Ishikawa (cell line): ENCODE data around the gene GALNT13.

Experiments used
- CEBPB ChIP-seq: IDR thresholded peaks from 2 replicates; pipeline ENCODE4 v1.6.1; 2012
- CREB1 ChIP-seq: IDR thresholded peaks from 2 replicates; pipeline ENCODE4 v1.6.1; 2012; ENCODE audit warnings: low read depth
- EGR1 ChIP-seq: IDR thresholded peaks from 2 replicates; pipeline ENCODE4 v1.6.1; 2012
- EP300 ChIP-seq: IDR thresholded peaks from 2 replicates; pipeline ENCODE4 v1.6.1; 2012; ENCODE audit warnings: borderline replicate concordance
- FOXM1 ChIP-seq: IDR thresholded peaks from 2 replicates; pipeline ENCODE4 v1.6.1; 2012; ENCODE audit warnings: low read depth, borderline replicate concordance
- MAX ChIP-seq: IDR thresholded peaks from 2 replicates; pipeline ENCODE4 v1.6.1; 2012
- NFIC ChIP-seq: IDR thresholded peaks from 2 replicates; pipeline ENCODE4 v1.6.1; 2012
- RAD21 ChIP-seq: IDR thresholded peaks from 2 replicates; pipeline ENCODE4 v1.6.1; 2012; ENCODE audit warnings: low read depth
- TAF1 ChIP-seq: IDR thresholded peaks from 2 replicates; pipeline ENCODE4 v1.6.1; 2012; ENCODE audit warnings: low read depth, mild to moderate bottlenecking
- TCF12 ChIP-seq: IDR thresholded peaks from 2 replicates; pipeline ENCODE4 v1.6.1; 2012; ENCODE audit warnings: low read depth
- TEAD4 ChIP-seq: IDR thresholded peaks from 2 replicates; pipeline ENCODE4 v1.6.1; 2012
- YY1 ChIP-seq: IDR thresholded peaks from 2 replicates; pipeline ENCODE4 v1.6.1; 2012; ENCODE audit warnings: low read depth
- ZBTB7A ChIP-seq: IDR thresholded peaks from 2 replicates; pipeline ENCODE4 v1.6.1; 2012; ENCODE audit warnings: low read depth
- TF ChIP-seq, protein P1 (sequence below): IDR thresholded peaks from 2 replicates; pipeline ENCODE4 v1.6.1; 2012
- TF ChIP-seq, protein P2 (sequence below): IDR thresholded peaks from 2 replicates; pipeline ENCODE4 v1.6.1; 2012; ENCODE audit warnings: low read depth, mild to moderate bottlenecking

GALNT13 gene

GRCh38 chr2:154452906-154453493 lies 581.3 kb downstream of the GALNT13 start:
- no peak for TF ChIP-seq NFIC
- TF ChIP-seq FOXM1 = no peak
- TF ChIP-seq, protein P1, sequence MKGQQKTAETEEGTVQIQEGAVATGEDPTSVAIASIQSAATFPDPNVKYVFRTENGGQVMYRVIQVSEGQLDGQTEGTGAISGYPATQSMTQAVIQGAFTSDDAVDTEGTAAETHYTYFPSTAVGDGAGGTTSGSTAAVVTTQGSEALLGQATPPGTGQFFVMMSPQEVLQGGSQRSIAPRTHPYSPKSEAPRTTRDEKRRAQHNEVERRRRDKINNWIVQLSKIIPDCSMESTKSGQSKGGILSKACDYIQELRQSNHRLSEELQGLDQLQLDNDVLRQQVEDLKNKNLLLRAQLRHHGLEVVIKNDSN = no peak
- TF ChIP-seq TAF1 = no peak
- no peak for TF ChIP-seq MAX
- peak; percentile 55 for TF ChIP-seq RAD21
- no peak for TF ChIP-seq TEAD4
- TF ChIP-seq, protein P2, sequence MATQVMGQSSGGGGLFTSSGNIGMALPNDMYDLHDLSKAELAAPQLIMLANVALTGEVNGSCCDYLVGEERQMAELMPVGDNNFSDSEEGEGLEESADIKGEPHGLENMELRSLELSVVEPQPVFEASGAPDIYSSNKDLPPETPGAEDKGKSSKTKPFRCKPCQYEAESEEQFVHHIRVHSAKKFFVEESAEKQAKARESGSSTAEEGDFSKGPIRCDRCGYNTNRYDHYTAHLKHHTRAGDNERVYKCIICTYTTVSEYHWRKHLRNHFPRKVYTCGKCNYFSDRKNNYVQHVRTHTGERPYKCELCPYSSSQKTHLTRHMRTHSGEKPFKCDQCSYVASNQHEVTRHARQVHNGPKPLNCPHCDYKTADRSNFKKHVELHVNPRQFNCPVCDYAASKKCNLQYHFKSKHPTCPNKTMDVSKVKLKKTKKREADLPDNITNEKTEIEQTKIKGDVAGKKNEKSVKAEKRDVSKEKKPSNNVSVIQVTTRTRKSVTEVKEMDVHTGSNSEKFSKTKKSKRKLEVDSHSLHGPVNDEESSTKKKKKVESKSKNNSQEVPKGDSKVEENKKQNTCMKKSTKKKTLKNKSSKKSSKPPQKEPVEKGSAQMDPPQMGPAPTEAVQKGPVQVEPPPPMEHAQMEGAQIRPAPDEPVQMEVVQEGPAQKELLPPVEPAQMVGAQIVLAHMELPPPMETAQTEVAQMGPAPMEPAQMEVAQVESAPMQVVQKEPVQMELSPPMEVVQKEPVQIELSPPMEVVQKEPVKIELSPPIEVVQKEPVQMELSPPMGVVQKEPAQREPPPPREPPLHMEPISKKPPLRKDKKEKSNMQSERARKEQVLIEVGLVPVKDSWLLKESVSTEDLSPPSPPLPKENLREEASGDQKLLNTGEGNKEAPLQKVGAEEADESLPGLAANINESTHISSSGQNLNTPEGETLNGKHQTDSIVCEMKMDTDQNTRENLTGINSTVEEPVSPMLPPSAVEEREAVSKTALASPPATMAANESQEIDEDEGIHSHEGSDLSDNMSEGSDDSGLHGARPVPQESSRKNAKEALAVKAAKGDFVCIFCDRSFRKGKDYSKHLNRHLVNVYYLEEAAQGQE = no peak

GRCh38 chr2:154455166-154455565 lies 583.4 kb downstream of the GALNT13 start:
- no peak for TF ChIP-seq TCF12
- TF ChIP-seq CEBPB = no peak
- TF ChIP-seq NFIC = no peak
- no peak for TF ChIP-seq EGR1
- no peak for TF ChIP-seq FOXM1
- TF ChIP-seq, protein P2 = no peak
- TF ChIP-seq, protein P1 = no peak
- no peak for TF ChIP-seq ZBTB7A
- TF ChIP-seq TEAD4 = no peak
- no peak for TF ChIP-seq CREB1
- no peak for TF ChIP-seq RAD21

- no peak for TF ChIP-seq TEAD4
- no peak for TF ChIP-seq CREB1
- no peak for TF ChIP-seq CEBPB
These were observed 584.1 kb downstream of the GALNT13 start for GRCh38 chr2:154455866-154456265.

- TF ChIP-seq CREB1 (no peak), RAD21 (no peak), YY1 (no peak), FOXM1 (no peak), ZBTB7A (no peak), CEBPB (no peak), TAF1 (no peak), EP300 (no peak), TEAD4 (no peak), TCF12 (no peak), MAX (no peak), EGR1 (no peak), NFIC (no peak)
- TF ChIP-seq, protein P2 = no peak
- TF ChIP-seq, protein P1 = no peak
These were observed 585.6 kb downstream of the GALNT13 start for GRCh38 chr2:154457286-154457685.

- no peak for TF ChIP-seq TAF1
- TF ChIP-seq CEBPB = no peak
- no peak for TF ChIP-seq RAD21
- TF ChIP-seq EGR1 = no peak
- no peak for TF ChIP-seq FOXM1
- no peak for TF ChIP-seq TEAD4
- no peak for TF ChIP-seq TCF12
- TF ChIP-seq MAX = no peak
- TF ChIP-seq NFIC = no peak
- no peak for TF ChIP-seq YY1
These were observed 587.6 kb downstream of the GALNT13 start for GRCh38 chr2:154459286-154459685.
